Mammary epithelial cell (primary cell): ENCODE results near the gene CBX1.

Experiments used
- CTCF ChIP-seq, 2 donors: IDR thresholded peaks in 1 of 2; conservative IDR thresholded peaks in 1 of 2; 2 replicates each; pipeline ENCODE4 v1.5.1; 2011 to 2012; ENCODE audit warnings: inconsistent platforms in 2 of 2, low read length in 2 of 2, mild to moderate bottlenecking in 2 of 2, control low read depth in 1 of 2, low read depth in 1 of 2; ENCODE audit not compliant: insufficient read depth in 1 of 2; ENCODE audit errors: extremely low read depth in 1 of 2
- EZH2 ChIP-seq: IDR thresholded peaks from 2 replicates; pipeline ENCODE4 v1.6.1; 2012; ENCODE audit warnings: low read length, inconsistent platforms, borderline replicate concordance

- TF ChIP-seq CTCF (conservative IDR thresholded peaks at IDR 0.05 in 1 of 2, IDR thresholded peaks at IDR 0.05 in 1 of 2; ENCODE audit: extremely low read depth in 1 of 2, insufficient read depth in 1 of 2, low read depth in 1 of 2, low read length in 2 of 2) (no peak), EZH2 (no peak)
These were observed 22.6 kb upstream of the CBX1 start for GRCh38 chr17:48123776-48124388.
